ENCODE results near the gene EFCAB12. TPM values are rescaled to one million over a fixed set of nuclear protein-coding genes. Genes with fewer than 3 reads are reported as not detected.
"Not testable (repeated sequence)": the region's sequence is repeated elsewhere in the genome, so short reads cannot be mapped to it uniquely, and the experiment has no call there.

Gene EFCAB12
- total RNA-seq, 1 experiment from 2014 or later: 0.71 TPM

DNA sequence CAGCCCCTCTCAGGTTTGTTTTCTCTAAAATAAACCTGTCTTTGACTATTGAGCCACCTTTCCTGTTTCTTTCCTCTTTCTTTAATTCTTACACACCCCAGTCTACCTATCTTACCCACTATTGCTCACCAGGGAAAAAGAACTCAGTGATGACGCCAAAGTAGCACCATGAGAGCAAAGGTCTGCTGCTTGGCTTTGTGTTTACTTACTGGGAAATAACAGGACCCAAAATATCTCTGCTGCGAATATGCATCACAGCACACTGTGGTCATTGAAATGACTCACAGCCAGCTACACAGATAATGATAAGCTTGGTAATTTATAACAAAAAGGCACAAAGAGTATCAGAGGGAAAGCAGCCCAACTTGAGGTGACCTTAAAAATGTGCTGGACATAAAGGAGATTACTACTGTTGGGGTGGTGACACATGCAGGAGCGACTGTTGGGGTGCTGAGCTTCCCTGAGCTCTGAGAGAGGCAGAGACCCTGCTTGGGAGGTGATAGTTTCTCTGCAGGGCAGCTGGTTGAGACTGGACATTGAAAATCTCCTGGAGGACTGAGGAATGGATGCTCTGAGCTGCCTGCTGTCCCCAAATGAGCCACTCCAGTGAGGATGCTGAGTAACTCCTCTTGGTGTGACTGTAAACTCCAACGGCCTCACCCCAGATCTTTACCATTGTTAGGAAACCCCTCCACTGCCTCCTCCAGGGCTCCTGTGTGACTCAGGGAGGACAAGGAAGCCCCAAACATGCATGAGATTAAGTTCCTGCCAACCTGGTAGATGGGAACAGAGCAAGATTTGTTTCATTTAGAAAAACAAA, 14.5 kb downstream of the EFCAB12 start:
- H3K4me3 ChIP-seq (ENCODE audit: low read depth, low read length, poor library complexity, severe bottlenecking): no peak overlapping the region
- no peaks in the 10 kb centered on the region for H3K36me3 ChIP-seq (ENCODE audit: insufficient read depth, low read length, poor library complexity, severe bottlenecking)
- no peaks in the 10 kb centered on the region for H3K9me3 ChIP-seq (ENCODE audit: low read depth, low read length, poor library complexity, severe bottlenecking)
- H3K4me1 ChIP-seq (ENCODE audit: insufficient read depth, low read length, poor library complexity, severe bottlenecking): peaks cover 7% of the 10 kb centered on the region
- no peaks in the 10 kb centered on the region for H3K27me3 ChIP-seq (replicated peaks; ENCODE audit: insufficient read depth, low read depth, low read length, poor library complexity)
- no peak for TF ChIP-seq EZH2 (IDR thresholded peaks at IDR 0.05; ENCODE audit: borderline replicate concordance, low read depth, low read length, poor library complexity, severe bottlenecking)
- TF ChIP-seq, protein P1, sequence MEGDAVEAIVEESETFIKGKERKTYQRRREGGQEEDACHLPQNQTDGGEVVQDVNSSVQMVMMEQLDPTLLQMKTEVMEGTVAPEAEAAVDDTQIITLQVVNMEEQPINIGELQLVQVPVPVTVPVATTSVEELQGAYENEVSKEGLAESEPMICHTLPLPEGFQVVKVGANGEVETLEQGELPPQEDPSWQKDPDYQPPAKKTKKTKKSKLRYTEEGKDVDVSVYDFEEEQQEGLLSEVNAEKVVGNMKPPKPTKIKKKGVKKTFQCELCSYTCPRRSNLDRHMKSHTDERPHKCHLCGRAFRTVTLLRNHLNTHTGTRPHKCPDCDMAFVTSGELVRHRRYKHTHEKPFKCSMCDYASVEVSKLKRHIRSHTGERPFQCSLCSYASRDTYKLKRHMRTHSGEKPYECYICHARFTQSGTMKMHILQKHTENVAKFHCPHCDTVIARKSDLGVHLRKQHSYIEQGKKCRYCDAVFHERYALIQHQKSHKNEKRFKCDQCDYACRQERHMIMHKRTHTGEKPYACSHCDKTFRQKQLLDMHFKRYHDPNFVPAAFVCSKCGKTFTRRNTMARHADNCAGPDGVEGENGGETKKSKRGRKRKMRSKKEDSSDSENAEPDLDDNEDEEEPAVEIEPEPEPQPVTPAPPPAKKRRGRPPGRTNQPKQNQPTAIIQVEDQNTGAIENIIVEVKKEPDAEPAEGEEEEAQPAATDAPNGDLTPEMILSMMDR (conservative IDR thresholded peaks at IDR 0.05; ENCODE audit: low read depth, low read length): no peak
- H3K27ac ChIP-seq (ENCODE audit: low read depth, low read length, poor library complexity, severe bottlenecking): no peak overlapping the region
- CTCF ChIA-PET: interaction anchor here (1.2 to 1.8 kb wide), 2 partner anchors 30 to 76 kb away, joined by 3 to 8 read pairs; no protein-coding TSS in a partner anchor
- DNase-seq (ENCODE audit: low spot score): no peak
- POLR2A ChIA-PET (ENCODE audit: low non-redundant PET): no interaction called here
- no TSS peak for BruUV-seq (replicated peaks)
- intact Hi-C loops (cut with micrococcal nuclease; ENCODE audit: unreplicated experiment): no loop called here

DNA sequence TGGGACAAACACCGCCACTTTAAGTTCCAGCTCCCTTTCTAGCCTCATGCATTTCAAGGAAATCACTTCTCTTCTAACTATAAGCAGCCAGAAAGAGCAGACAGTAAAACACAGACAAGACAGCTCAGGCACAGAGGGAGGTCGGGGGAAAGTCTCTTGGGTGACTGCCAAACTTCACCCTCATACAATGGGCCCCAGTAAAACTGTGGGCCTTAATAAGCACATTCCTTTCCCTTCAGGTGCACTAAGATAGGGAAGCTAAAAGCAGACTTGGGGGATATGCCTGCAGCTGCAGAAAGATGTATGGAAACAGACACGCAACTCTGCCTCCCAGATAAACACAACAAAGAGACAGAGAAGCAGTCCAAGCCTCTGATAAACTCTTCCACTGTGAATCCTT, 15.2 kb downstream of the EFCAB12 start:
- H3K36me3 ChIP-seq (ENCODE audit: insufficient read depth, low read length, poor library complexity, severe bottlenecking); intact Hi-C loops (cut with micrococcal nuclease; ENCODE audit: unreplicated experiment); H3K9me3 ChIP-seq (ENCODE audit: low read depth, low read length, poor library complexity, severe bottlenecking); DNase-seq (ENCODE audit: low spot score); H3K27ac ChIP-seq (ENCODE audit: low read depth, low read length, poor library complexity, severe bottlenecking); H3K4me3 ChIP-seq (ENCODE audit: low read depth, low read length, poor library complexity, severe bottlenecking); BruUV-seq (replicated peaks); H3K4me1 ChIP-seq (ENCODE audit: insufficient read depth, low read length, poor library complexity, severe bottlenecking); H3K27me3 ChIP-seq (replicated peaks; ENCODE audit: insufficient read depth, low read depth, low read length, poor library complexity): not testable (repeated sequence)
- ChIA-PET POLR2A (ENCODE audit: low non-redundant PET) (interaction anchor here (0.6 kb wide), 1 partner anchor 27 kb away, joined by 3 read pairs; no protein-coding TSS in a partner anchor), CTCF (interaction anchor here (1.2 to 1.8 kb wide), 2 partner anchors 29 to 77 kb away, joined by 3 to 8 read pairs; no protein-coding TSS in a partner anchor)

DNA sequence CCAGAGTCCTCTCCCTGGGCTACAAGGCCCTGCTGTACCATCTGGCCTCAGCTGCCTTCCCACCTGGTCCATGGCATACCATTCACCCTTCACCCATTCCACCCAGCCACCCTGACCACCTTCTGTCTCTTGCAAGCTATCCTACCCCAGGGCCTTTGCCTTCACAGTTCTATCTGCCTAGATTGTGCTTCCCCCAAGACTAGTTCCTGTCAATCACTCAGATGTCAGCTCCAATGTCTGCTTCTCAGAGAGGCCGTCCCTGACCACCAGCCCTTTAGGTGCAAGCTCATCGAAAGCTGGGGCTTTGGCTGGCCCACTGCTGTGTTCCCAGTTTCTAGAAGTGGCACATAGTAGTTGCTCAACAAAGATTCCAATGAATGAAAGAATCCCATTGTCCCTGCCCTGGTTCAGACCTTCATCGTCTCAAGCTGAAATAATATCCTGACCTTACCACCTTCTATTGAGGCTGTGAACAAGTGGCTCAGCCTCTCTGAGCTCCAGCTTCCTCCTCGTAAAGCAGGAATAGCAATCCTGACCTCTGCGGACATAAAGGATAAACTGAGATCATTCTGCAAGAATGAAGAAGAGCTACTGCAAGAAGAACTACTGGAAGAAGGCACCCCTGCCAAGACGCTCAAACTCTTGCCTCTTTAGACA, 15.8 kb downstream of the EFCAB12 start:
- ChIA-PET POLR2A (ENCODE audit: low non-redundant PET) (interaction anchor here (0.6 kb wide), 1 partner anchor 27 kb away, joined by 3 read pairs; no protein-coding TSS in a partner anchor), CTCF (interaction anchor here (1.2 to 1.8 kb wide), 2 partner anchors 29 to 77 kb away, joined by 3 to 8 read pairs; no protein-coding TSS in a partner anchor)
- H3K4me3 ChIP-seq (ENCODE audit: low read depth, low read length, poor library complexity, severe bottlenecking): no peak overlapping the region
- intact Hi-C loops (cut with micrococcal nuclease; ENCODE audit: unreplicated experiment): no loop called here
- no peaks in the 10 kb centered on the region for H3K27me3 ChIP-seq (replicated peaks; ENCODE audit: insufficient read depth, low read depth, low read length, poor library complexity)
- TF ChIP-seq, protein P1 (conservative IDR thresholded peaks at IDR 0.05; ENCODE audit: low read depth, low read length): no peak
- no peak for TF ChIP-seq EZH2 (IDR thresholded peaks at IDR 0.05; ENCODE audit: borderline replicate concordance, low read depth, low read length, poor library complexity, severe bottlenecking)
- no peaks in the 10 kb centered on the region for H3K9me3 ChIP-seq (ENCODE audit: low read depth, low read length, poor library complexity, severe bottlenecking)
- DNase-seq (ENCODE audit: low spot score): no peak
- peaks cover 7% of the 10 kb centered on the region for H3K4me1 ChIP-seq (ENCODE audit: insufficient read depth, low read length, poor library complexity, severe bottlenecking)
- BruUV-seq (replicated peaks): no TSS peak
- no peak overlapping the region for H3K27ac ChIP-seq (ENCODE audit: low read depth, low read length, poor library complexity, severe bottlenecking)
- no peaks in the 10 kb centered on the region for H3K36me3 ChIP-seq (ENCODE audit: insufficient read depth, low read length, poor library complexity, severe bottlenecking)

All from A673 (cell line).